Measurements from ENCODE around the gene MYO15A.

GRCh38 chr17:18160128-18160856 is 51.7 kb downstream of the MYO15A start:
- no peak for TF ChIP-seq CTCF (conservative IDR thresholded peaks at IDR 0.05; ENCODE audit: low read depth, low read length)
- no peak for TF ChIP-seq BHLHE40 (IDR thresholded peaks at IDR 0.05; ENCODE audit: low read depth, low read length)
- TF ChIP-seq FOS (IDR thresholded peaks at IDR 0.05; ENCODE audit: low read depth, low read length) = no peak
